AG10803 (cell line): ENCODE results near the gene TBCA.

Source experiments
- DNase-seq: peaks from one replicate; pipeline ENCODE4 v3.0.0; 2010; ENCODE audit warnings: low read depth
- H3K4me3 ChIP-seq: 2 replicates; pipeline ENCODE4 v1.5.1; 2011; ENCODE audit warnings: mild to moderate bottlenecking, low read length, control low read depth
- CTCF ChIP-seq: conservative IDR thresholded peaks from 2 replicates; pipeline ENCODE4 v1.5.1; 2011; ENCODE audit warnings: mild to moderate bottlenecking, low read length, control low read depth, inconsistent platforms

Gene TBCA

GRCh38 chr5:77775790-77776553 lies at the start of gene TBCA:
TBCA (minus strand) TSS chr5:77776339; CDS start chr5:77776257, 82 bp downstream.
- no peak for TF ChIP-seq CTCF
- peak; percentile 90 for DNase-seq
- H3K4me3 ChIP-seq = peak within 1 kb of the TSS; percentile 85

GRCh38 chr5:77824981-77825380 lies 48.8 kb upstream of the TBCA start:
- DNase-seq = no peak
- no peak overlapping the region for H3K4me3 ChIP-seq
- no peak for TF ChIP-seq CTCF

- no peak for DNase-seq
- no peak for TF ChIP-seq CTCF
- H3K4me3 ChIP-seq = no peak overlapping the region
Observed at GRCh38 chr5:77816686-77817085, 40.5 kb upstream of the TBCA start.

- TF ChIP-seq CTCF = no peak
- H3K4me3 ChIP-seq = no peak overlapping the region
- no peak for DNase-seq
Observed at GRCh38 chr5:77812926-77813589, 36.9 kb upstream of the TBCA start.

GRCh38 chr5:77806213-77806843 lies 30.2 kb upstream of the TBCA start:
- H3K4me3 ChIP-seq = peak overlapping the region; percentile 21
- no peak for DNase-seq

GRCh38 chr5:77798456-77798855 lies 22.3 kb upstream of the TBCA start:
- TF ChIP-seq CTCF = no peak
- H3K4me3 ChIP-seq = no peak overlapping the region
- DNase-seq = no peak

More at GRCh38 chr5:77806213-77806843, 30.2 kb upstream of the TBCA start:
- no peak for TF ChIP-seq CTCF
